Neural cell (in vitro differentiated cells): ENCODE measurements around the gene PDE6A. TPM values are rescaled to one million over a fixed set of nuclear protein-coding genes. Genes with fewer than 3 reads are reported as not detected.

Source experiments
- H2AFZ ChIP-seq: fragments of 200-600, 300-800 bp; sonication (generic), shearing (Covaris generic); 2 replicates; pipeline ENCODE4 v1.6.0; 2014; ENCODE audit warnings: low read depth, mild to moderate bottlenecking, antibody characterized with exemption, low read length, moderate library complexity
- H3F3A ChIP-seq: fragments of 200-600 bp; shearing (Covaris generic); 2 replicates; pipeline ENCODE4 v1.6.1; 2016; ENCODE audit warnings: mild to moderate bottlenecking, moderate library complexity, mixed read lengths, antibody characterized with exemption, low read length; ENCODE audit not compliant: insufficient read depth, poor library complexity, severe bottlenecking
- H3K27ac ChIP-seq: fragments of 200-600, 300-800 bp; sonication (generic), shearing (Covaris generic); 2 replicates; pipeline ENCODE4 v1.5.1; 2014; ENCODE audit warnings: mild to moderate bottlenecking, low read length, moderate library complexity
- H3K27me3 ChIP-seq: fragments of 300-800, 200-600 bp; sonication (generic), shearing (Covaris generic); 2 replicates; pipeline ENCODE4 v1.6.0; 2014; ENCODE audit warnings: mild to moderate bottlenecking, low read depth, low read length, moderate library complexity; ENCODE audit not compliant: insufficient read depth
- H3K36me3 ChIP-seq: fragments of 300-800, 200-600 bp; sonication (generic), shearing (Covaris generic); 2 replicates; pipeline ENCODE4 v1.5.1; 2014; ENCODE audit warnings: mild to moderate bottlenecking, antibody characterized with exemption, low read length, moderate library complexity; ENCODE audit not compliant: insufficient read depth
- H3K4me2 ChIP-seq: fragments of 300-800, 200-600 bp; sonication (generic), shearing (Covaris generic); 2 replicates; pipeline ENCODE4 v1.6.0; 2014; ENCODE audit warnings: mild to moderate bottlenecking, low read length
- H3K4me3 ChIP-seq: fragments of 300-800, 200-600 bp; sonication (generic), shearing (Covaris generic); 2 replicates; pipeline ENCODE4 v1.5.1; 2014; ENCODE audit warnings: mild to moderate bottlenecking, low read length, moderate library complexity
- H3K79me2 ChIP-seq: fragments of 200-600 bp; shearing (Covaris generic); replicated peaks from 2 replicates; pipeline ENCODE4 v1.6.0; 2014; ENCODE audit warnings: mild to moderate bottlenecking, low read length, moderate library complexity; ENCODE audit not compliant: insufficient read depth
- H3K9ac ChIP-seq: fragments of 300-800, 200-600 bp; sonication (generic), shearing (Covaris generic); 2 replicates; pipeline ENCODE4 v1.6.1; 2016; ENCODE audit warnings: mild to moderate bottlenecking, low read length, mixed read lengths
- H3K9me2 ChIP-seq: fragments of 200-600 bp; shearing (Covaris generic); 2 replicates; pipeline ENCODE4 v1.6.1; 2016; ENCODE audit warnings: mild to moderate bottlenecking, low read length, mixed read lengths; ENCODE audit not compliant: insufficient read depth
- H3K9me3 ChIP-seq: fragments of 200-600, 300-800 bp; sonication (generic), shearing (Covaris generic); 2 replicates; pipeline ENCODE4 v1.6.1; 2016; ENCODE audit warnings: mild to moderate bottlenecking, mixed run types, low read length, moderate library complexity, mixed read lengths
- H4K20me1 ChIP-seq: fragments of 200-600 bp; shearing (Covaris generic); 2 replicates; pipeline ENCODE4 v1.6.1; 2016; ENCODE audit warnings: mild to moderate bottlenecking, mixed run types; ENCODE audit not compliant: insufficient read depth
- EP300 ChIP-seq: fragments of 450-650 bp; conservative IDR thresholded peaks from 2 replicates; pipeline ENCODE4 v1.6.1; 2014; ENCODE audit warnings: antibody characterized with exemption, mild to moderate bottlenecking, moderate library complexity; ENCODE audit not compliant: poor library complexity, severe bottlenecking
- EZH2 ChIP-seq: fragments of 200-600, 300-800 bp; shearing (Covaris generic), sonication (generic); IDR thresholded peaks from 2 replicates; pipeline ENCODE4 v1.6.1; 2014; ENCODE audit warnings: antibody characterized with exemption, low read length, borderline replicate concordance, mild to moderate bottlenecking; ENCODE audit not compliant: insufficient read depth, poor library complexity, severe bottlenecking
- MXI1 ChIP-seq: fragments of 450-650 bp; conservative IDR thresholded peaks from 2 replicates; pipeline ENCODE4 v1.6.1; 2014; ENCODE audit warnings: antibody characterized with exemption, mild to moderate bottlenecking; ENCODE audit not compliant: poor library complexity, severe bottlenecking
- POLR2AphosphoS5 ChIP-seq: IDR thresholded peaks from 2 replicates; pipeline ENCODE4 v1.6.1; 2012
- RAD21 ChIP-seq: fragments of 450-650 bp; conservative IDR thresholded peaks from 2 replicates; pipeline ENCODE4 v1.6.1; 2014; ENCODE audit warnings: antibody characterized with exemption, mild to moderate bottlenecking, moderate library complexity
- SMC3 ChIP-seq: fragments of 450-650 bp; conservative IDR thresholded peaks from 2 replicates; pipeline ENCODE4 v1.6.1; 2014; ENCODE audit warnings: antibody characterized with exemption, mild to moderate bottlenecking, moderate library complexity; ENCODE audit not compliant: poor library complexity
- TAF1 ChIP-seq: IDR thresholded peaks from 2 replicates; pipeline ENCODE4 v1.6.1; 2012; ENCODE audit warnings: low read depth
- polyA plus RNA-seq: library from polyadenylated mRNA; depleted of rRNA; stranded (reverse); fragments of >200 nt; gene quantifications from 2 replicates; pipeline ENCODE4 v1.2.3, GENCODE V29; 2014
- TF ChIP-seq, protein P1 (sequence below): IDR thresholded peaks from 2 replicates; pipeline ENCODE4 v1.6.1; 2012; ENCODE audit warnings: borderline replicate concordance
- TF ChIP-seq, protein P2 (sequence below): fragments of 450-650 bp; IDR thresholded peaks from 2 replicates; pipeline ENCODE4 v1.5.1; 2014; ENCODE audit warnings: antibody characterized with exemption, mild to moderate bottlenecking, moderate library complexity; ENCODE audit not compliant: poor library complexity, severe bottlenecking

PDE6A gene
- polyA plus RNA-seq, 1 donor from 2014 or later = not detected

DNA sequence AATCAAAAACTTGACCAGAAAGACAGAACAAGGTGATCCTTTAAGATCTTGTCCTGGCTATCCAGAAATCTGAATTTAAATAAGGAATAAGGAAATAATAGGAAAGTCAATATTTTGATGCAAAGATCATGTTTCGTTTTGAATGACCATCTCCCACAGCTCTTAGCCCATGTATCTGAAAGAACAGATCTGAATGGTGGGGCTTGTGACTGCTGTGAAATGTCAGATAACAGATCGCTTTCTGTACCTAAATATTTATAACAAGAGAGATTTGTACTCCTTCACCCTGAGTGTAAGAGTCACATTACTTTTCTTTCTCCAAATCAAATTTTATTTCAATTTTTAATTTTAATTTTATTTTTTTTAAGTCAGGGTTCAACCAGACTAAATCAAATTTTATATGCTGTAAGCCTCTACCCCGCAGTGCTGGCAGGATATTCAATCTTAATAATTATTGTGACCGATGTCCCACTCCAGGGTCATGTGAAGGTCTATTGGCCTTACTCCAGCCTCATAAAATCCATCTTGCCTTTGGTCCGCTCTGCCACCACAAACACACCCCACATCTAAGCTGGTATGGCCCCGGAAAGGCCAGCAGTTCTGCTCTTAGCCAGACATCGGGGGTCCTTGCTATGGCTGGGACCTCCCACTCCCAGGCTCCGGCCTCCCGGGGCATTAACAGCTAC is 9.0 kb upstream of the PDE6A start:
- no peak for TF ChIP-seq EZH2
- H2AFZ ChIP-seq = no peak overlapping the region
- no peaks in the 10 kb centered on the region for H3K9me2 ChIP-seq

DNA sequence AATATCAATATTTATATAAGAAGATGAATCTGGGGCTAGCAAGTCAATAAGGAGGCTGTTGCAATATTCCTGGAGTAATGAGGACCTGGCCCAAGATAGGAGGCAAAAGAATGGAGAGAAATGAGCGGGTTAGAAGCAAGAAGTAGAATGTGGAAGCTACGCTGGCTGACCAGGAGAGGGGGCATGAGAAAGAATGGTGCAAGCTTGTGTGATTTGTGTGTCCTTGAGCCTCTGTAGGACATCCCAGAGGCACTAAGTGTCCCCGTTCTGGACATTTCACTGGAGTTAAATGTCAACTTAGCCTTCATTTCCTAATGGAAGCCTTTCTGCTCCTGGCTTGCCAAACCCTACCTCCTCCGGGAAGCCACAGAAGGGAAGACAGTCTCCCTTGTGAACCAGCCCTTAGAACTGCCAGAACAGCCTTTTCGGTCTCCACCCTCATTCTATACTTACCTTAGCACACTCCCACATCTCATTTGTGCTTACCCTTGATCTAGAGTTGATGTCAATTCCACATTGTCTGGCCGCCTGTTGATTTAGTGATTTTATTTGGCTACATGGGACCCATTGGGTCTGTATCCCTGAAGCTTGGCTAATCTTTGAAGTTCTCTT is 6.7 kb upstream of the PDE6A start:
- TF ChIP-seq MXI1 (no peak), EP300 (no peak), POLR2AphosphoS5 (no peak), SMC3 (no peak), EZH2 (no peak), RAD21 (no peak), TAF1 (no peak)
- TF ChIP-seq, protein P1, sequence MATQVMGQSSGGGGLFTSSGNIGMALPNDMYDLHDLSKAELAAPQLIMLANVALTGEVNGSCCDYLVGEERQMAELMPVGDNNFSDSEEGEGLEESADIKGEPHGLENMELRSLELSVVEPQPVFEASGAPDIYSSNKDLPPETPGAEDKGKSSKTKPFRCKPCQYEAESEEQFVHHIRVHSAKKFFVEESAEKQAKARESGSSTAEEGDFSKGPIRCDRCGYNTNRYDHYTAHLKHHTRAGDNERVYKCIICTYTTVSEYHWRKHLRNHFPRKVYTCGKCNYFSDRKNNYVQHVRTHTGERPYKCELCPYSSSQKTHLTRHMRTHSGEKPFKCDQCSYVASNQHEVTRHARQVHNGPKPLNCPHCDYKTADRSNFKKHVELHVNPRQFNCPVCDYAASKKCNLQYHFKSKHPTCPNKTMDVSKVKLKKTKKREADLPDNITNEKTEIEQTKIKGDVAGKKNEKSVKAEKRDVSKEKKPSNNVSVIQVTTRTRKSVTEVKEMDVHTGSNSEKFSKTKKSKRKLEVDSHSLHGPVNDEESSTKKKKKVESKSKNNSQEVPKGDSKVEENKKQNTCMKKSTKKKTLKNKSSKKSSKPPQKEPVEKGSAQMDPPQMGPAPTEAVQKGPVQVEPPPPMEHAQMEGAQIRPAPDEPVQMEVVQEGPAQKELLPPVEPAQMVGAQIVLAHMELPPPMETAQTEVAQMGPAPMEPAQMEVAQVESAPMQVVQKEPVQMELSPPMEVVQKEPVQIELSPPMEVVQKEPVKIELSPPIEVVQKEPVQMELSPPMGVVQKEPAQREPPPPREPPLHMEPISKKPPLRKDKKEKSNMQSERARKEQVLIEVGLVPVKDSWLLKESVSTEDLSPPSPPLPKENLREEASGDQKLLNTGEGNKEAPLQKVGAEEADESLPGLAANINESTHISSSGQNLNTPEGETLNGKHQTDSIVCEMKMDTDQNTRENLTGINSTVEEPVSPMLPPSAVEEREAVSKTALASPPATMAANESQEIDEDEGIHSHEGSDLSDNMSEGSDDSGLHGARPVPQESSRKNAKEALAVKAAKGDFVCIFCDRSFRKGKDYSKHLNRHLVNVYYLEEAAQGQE = no peak
- TF ChIP-seq, protein P2, sequence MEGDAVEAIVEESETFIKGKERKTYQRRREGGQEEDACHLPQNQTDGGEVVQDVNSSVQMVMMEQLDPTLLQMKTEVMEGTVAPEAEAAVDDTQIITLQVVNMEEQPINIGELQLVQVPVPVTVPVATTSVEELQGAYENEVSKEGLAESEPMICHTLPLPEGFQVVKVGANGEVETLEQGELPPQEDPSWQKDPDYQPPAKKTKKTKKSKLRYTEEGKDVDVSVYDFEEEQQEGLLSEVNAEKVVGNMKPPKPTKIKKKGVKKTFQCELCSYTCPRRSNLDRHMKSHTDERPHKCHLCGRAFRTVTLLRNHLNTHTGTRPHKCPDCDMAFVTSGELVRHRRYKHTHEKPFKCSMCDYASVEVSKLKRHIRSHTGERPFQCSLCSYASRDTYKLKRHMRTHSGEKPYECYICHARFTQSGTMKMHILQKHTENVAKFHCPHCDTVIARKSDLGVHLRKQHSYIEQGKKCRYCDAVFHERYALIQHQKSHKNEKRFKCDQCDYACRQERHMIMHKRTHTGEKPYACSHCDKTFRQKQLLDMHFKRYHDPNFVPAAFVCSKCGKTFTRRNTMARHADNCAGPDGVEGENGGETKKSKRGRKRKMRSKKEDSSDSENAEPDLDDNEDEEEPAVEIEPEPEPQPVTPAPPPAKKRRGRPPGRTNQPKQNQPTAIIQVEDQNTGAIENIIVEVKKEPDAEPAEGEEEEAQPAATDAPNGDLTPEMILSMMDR = no peak
- H3K79me2 ChIP-seq = no peaks in the 10 kb centered on the region
- H2AFZ ChIP-seq = no peak overlapping the region
- no peak overlapping the region for H3K27ac ChIP-seq
- no peak overlapping the region for H3K4me2 ChIP-seq
- no peaks in the 10 kb centered on the region for H3K9me2 ChIP-seq
- H3K9me3 ChIP-seq = no peaks in the 10 kb centered on the region
- H4K20me1 ChIP-seq = no peaks in the 10 kb centered on the region
- no peaks in the 10 kb centered on the region for H3K36me3 ChIP-seq
- H3K4me3 ChIP-seq = no peak overlapping the region
- H3F3A ChIP-seq = no peaks in the 10 kb centered on the region
- H3K9ac ChIP-seq = no peak overlapping the region
- H3K27me3 ChIP-seq = no peaks in the 10 kb centered on the region

More for the DNA sequence above, 9.0 kb upstream of the PDE6A start:
- Histone ChIP-seq H3K27me3 (no peaks in the 10 kb centered on the region), H3K9me3 (no peaks in the 10 kb centered on the region), H3K9ac (no peak overlapping the region), H3K4me3 (no peak overlapping the region), H3K4me2 (no peak overlapping the region), H3K27ac (no peak overlapping the region), H3K36me3 (no peaks in the 10 kb centered on the region), H3K79me2 (no peaks in the 10 kb centered on the region), H3F3A (no peaks in the 10 kb centered on the region), H4K20me1 (no peaks in the 10 kb centered on the region)
